Hepatocyte (in vitro differentiated cells): ENCODE results near the gene TIMM44.

Source experiments
- CTCF ChIP-seq: fragments of 200-600 bp; sonication (generic); IDR thresholded peaks from 2 replicates; pipeline ENCODE4 v1.5.1; 2016; ENCODE audit warnings: antibody characterized with exemption, mild to moderate bottlenecking; ENCODE audit not compliant: poor library complexity
- EZH2phosphoT487 ChIP-seq: fragments of 200-600 bp; sonication (generic); IDR thresholded peaks from one replicate; pipeline ENCODE4 v1.6.1; 2018; ENCODE audit warnings: antibody characterized with exemption, mild to moderate bottlenecking, low read depth, moderate library complexity; ENCODE audit not compliant: unreplicated experiment, severe bottlenecking

- TF ChIP-seq EZH2phosphoT487, result no peak
- TF ChIP-seq CTCF, result no peak
These were observed 24.7 kb upstream of the TIMM44 start for GRCh38 chr19:7968008-7968795.
